DMS 273 (cell line): ENCODE data around the gene KCNQ5.

Source experiments
- DNase-seq: peaks from one replicate; lab custom pipeline; 2025; ENCODE audit not compliant: unreplicated experiment; lab: John Stamatoyannopoulos, UW

KCNQ5 gene

GRCh38 chr6:72675396-72675795, 53.5 kb downstream of the KCNQ5 start:
- DNase-seq, result no peak

GRCh38 chr6:72676995-72677394, 55.1 kb downstream of the KCNQ5 start:
- no peak for DNase-seq

- no peak for DNase-seq
Observed at GRCh38 chr6:72677740-72678139, 55.9 kb downstream of the KCNQ5 start.

- DNase-seq, result no peak
Observed at GRCh38 chr6:72683797-72684196, 61.9 kb downstream of the KCNQ5 start.

GRCh38 chr6:72689107-72689954, 67.5 kb downstream of the KCNQ5 start:
- DNase-seq, result peak; percentile 7

- no peak for DNase-seq
Observed at GRCh38 chr6:72691249-72691648, 69.4 kb downstream of the KCNQ5 start.

- no peak for DNase-seq
Observed at GRCh38 chr6:72696055-72696454, 74.2 kb downstream of the KCNQ5 start.

- DNase-seq, result no peak
Observed at GRCh38 chr6:72699159-72699558, 77.3 kb downstream of the KCNQ5 start.

- DNase-seq, result no peak
Observed at GRCh38 chr6:72702421-72702820, 80.6 kb downstream of the KCNQ5 start.

- DNase-seq, result no peak
Observed at GRCh38 chr6:72703093-72703492, 81.2 kb downstream of the KCNQ5 start.

GRCh38 chr6:72704979-72705378, 83.1 kb downstream of the KCNQ5 start:
- no peak for DNase-seq

- DNase-seq, result no peak
Observed at GRCh38 chr6:72709431-72709830, 87.6 kb downstream of the KCNQ5 start.

- DNase-seq, result peak; percentile 16
Observed at GRCh38 chr6:72711731-72712130, 89.9 kb downstream of the KCNQ5 start.

GRCh38 chr6:72712910-72713309, 91.0 kb downstream of the KCNQ5 start:
- peak; percentile 29 for DNase-seq

GRCh38 chr6:72715119-72715518, 93.3 kb downstream of the KCNQ5 start:
- DNase-seq, result no peak

GRCh38 chr6:72716916-72717315, 95.1 kb downstream of the KCNQ5 start:
- DNase-seq, result no peak

GRCh38 chr6:72720464-72720863, 98.6 kb downstream of the KCNQ5 start:
- DNase-seq, result no peak

- no peak for DNase-seq
Observed at GRCh38 chr6:72721346-72721745, 99.5 kb downstream of the KCNQ5 start.

GRCh38 chr6:72724545-72724944, 102.7 kb downstream of the KCNQ5 start:
- DNase-seq, result no peak

- no peak for DNase-seq
Observed at GRCh38 chr6:72728706-72729343, 107.0 kb downstream of the KCNQ5 start.

GRCh38 chr6:72733045-72733444, 111.2 kb downstream of the KCNQ5 start:
- no peak for DNase-seq

GRCh38 chr6:72738091-72738490, 116.2 kb downstream of the KCNQ5 start:
- DNase-seq, result no peak
